K562 (cell line): ENCODE results near the gene CCSER2. TPM values are rescaled to one million over a fixed set of nuclear protein-coding genes. Genes with fewer than 3 reads are reported as not detected.

Source experiments
- BMI1 ChIP-seq: fragments of 150-350 bp; IDR thresholded peaks from 2 replicates; pipeline ENCODE4 v1.6.1; 2014; ENCODE audit warnings: low read length
- BRD4 ChIP-seq: fragments of 200-600 bp; sonication (generic); IDR thresholded peaks from 2 replicates; pipeline ENCODE4 v1.6.1; 2017; ENCODE audit warnings: inconsistent platforms
- ELF2 ChIP-seq: fragments of 250-450 bp; sonication (Bioruptor Pico); IDR thresholded peaks from 2 replicates; pipeline ENCODE4 v1.5.0; 2021; ENCODE audit warnings: mild to moderate bottlenecking
- ELK3 ChIP-seq: fragments of 450-650 bp; formaldehyde crosslinking; IDR thresholded peaks from 2 replicates; pipeline ENCODE4 v1.4.0; 2020; ENCODE audit warnings: mild to moderate bottlenecking
- GABPA ChIP-seq: fragments of 200-800 bp; sonication (Bioruptor generic); conservative IDR thresholded peaks from 2 replicates; pipeline ENCODE4 v1.6.1; 2016; ENCODE audit warnings: low read depth, missing genetic modification characterization, missing compliant biosample characterization
- HLTF ChIP-seq: fragments of 450-650 bp; IDR thresholded peaks from 2 replicates; pipeline ENCODE4 v1.6.1; 2016
- HOMEZ ChIP-seq: fragments of 250-450 bp; sonication (Bioruptor Pico); IDR thresholded peaks from 2 replicates; pipeline ENCODE4 v1.4.0; 2020; ENCODE audit warnings: mild to moderate bottlenecking, moderate library complexity
- ILF3 ChIP-seq: fragments of 450-650 bp; IDR thresholded peaks from 2 replicates; pipeline ENCODE4 v1.6.1; 2018; ENCODE audit warnings: antibody characterized with exemption, mild to moderate bottlenecking, moderate library complexity, borderline replicate concordance
- JUND ChIP-seq, 2 experiments: IDR thresholded peaks; 2 replicates in 1 of 2; 3 replicates in 1 of 2; pipeline ENCODE4 v1.6.1; 2011; ENCODE audit warnings: borderline replicate concordance in 2 of 2, low read depth in 2 of 2, low read length in 2 of 2, improper control_type of control experiment in 1 of 2, missing biosample characterization in 1 of 2, missing genetic modification characterization in 1 of 2, missing genetic modification reagents in 1 of 2
- MEF2D ChIP-seq: conservative IDR thresholded peaks from 2 replicates; pipeline ENCODE4 v1.6.1; 2016; ENCODE audit warnings: low read depth, missing genetic modification characterization, missing compliant biosample characterization
- PHF21A ChIP-seq: fragments of 450-650 bp; IDR thresholded peaks from 2 replicates; pipeline ENCODE4 v1.6.1; 2017; ENCODE audit warnings: low read depth, borderline replicate concordance
- PURB ChIP-seq: sonication (generic); formaldehyde crosslinking; IDR thresholded peaks from 2 replicates; pipeline ENCODE4 v1.9.0; 2021; ENCODE audit warnings: low read depth, mild to moderate bottlenecking, missing genetic modification reagents
- RBM34 ChIP-seq: fragments of 200-400 bp; formaldehyde crosslinking; IDR thresholded peaks from 2 replicates; pipeline ENCODE4 v1.6.1; 2018; ENCODE audit warnings: low read length, borderline replicate concordance; ENCODE audit not compliant: insufficient read depth
- SAP30 ChIP-seq: fragments of 200-600 bp; sonication (generic); IDR thresholded peaks from 2 replicates; pipeline ENCODE4 v1.6.1; 2012; ENCODE audit warnings: borderline replicate concordance, low read depth, mild to moderate bottlenecking, moderate library complexity, low read length, control low read depth, inconsistent platforms; ENCODE audit not compliant: insufficient read depth, poor library complexity, severe bottlenecking
- SMAD3 ChIP-seq: fragments of 450-650 bp; formaldehyde crosslinking; conservative IDR thresholded peaks from 2 replicates; pipeline ENCODE4 v1.4.0; 2020; ENCODE audit warnings: mild to moderate bottlenecking
- SNIP1 ChIP-seq: fragments of 450-650 bp; IDR thresholded peaks from 2 replicates; pipeline ENCODE4 v1.7.1; 2017; ENCODE audit warnings: low read depth, mild to moderate bottlenecking
- TCF15 ChIP-seq: fragments of 250-450 bp; sonication (Bioruptor Pico); IDR thresholded peaks from 2 replicates; pipeline ENCODE4 v1.8.0; 2022; ENCODE audit warnings: moderate library complexity, mild to moderate bottlenecking, inconsistent platforms
- XRCC5 ChIP-seq: fragments of 200-400 bp; formaldehyde crosslinking; IDR thresholded peaks from 2 replicates; pipeline ENCODE4 v1.6.1; 2017; ENCODE audit warnings: low read depth, mild to moderate bottlenecking, low read length
- ZBTB12 ChIP-seq: fragments of 250-450 bp; sonication (Bioruptor Pico); IDR thresholded peaks from 2 replicates; pipeline ENCODE4 v1.4.0; 2020
- ZKSCAN3 ChIP-seq: fragments of 250-450 bp; sonication (Bioruptor Pico); IDR thresholded peaks from 2 replicates; pipeline ENCODE4 v1.4.0; 2020
- ZNF24 ChIP-seq: fragments of 450-650 bp; IDR thresholded peaks from 2 replicates; pipeline ENCODE4 v1.6.1; 2016
- ZNF253 ChIP-seq: fragments of 250-450 bp; sonication (Bioruptor Pico); conservative IDR thresholded peaks from 2 replicates; pipeline ENCODE4 v1.6.1; 2021; ENCODE audit warnings: mild to moderate bottlenecking
- ZNF785 ChIP-seq: fragments of 250-450 bp; sonication (Bioruptor Pico); IDR thresholded peaks from 2 replicates; pipeline ENCODE4 v1.4.0; 2020; ENCODE audit warnings: mild to moderate bottlenecking
- polyA plus RNA-seq, 8 experiments: library from polyadenylated mRNA; depleted of rRNA in 4 of 8; stranded (reverse) in 5 of 8; unstranded in 3 of 8; fragments of >200 nt; fragmentation: Nextera tagmentation in 2 of 8; fragmentation: Illumina TruSeq in 1 of 8; extraction: Ambion mirVana in 2 of 8; extraction: Trizol in 1 of 8; gene quantifications; 2 replicates each; pipeline versions ENCODE4 v1.2.1 to v1.2.3, GENCODE V29; 2011 to 2014; ENCODE audit warnings: inconsistent platforms in 1 of 8, missing spikeins in 1 of 8
- total RNA-seq, 7 experiments: library from RNA; depleted of rRNA in 6 of 7; stranded (reverse); fragments of >200 nt in 6 of 7; fragmentation: Illumina TruSeq in 2 of 7; extraction: Trizol in 2 of 7; gene quantifications; 2 replicates each; pipeline versions ENCODE4 v1.2.1 to v1.2.3, GENCODE V29; 2011 to 2021; ENCODE audit warnings: low replicate concordance in 1 of 7

CCSER2 gene
- total and polyA plus RNA-seq, 9 of the 15 experiments (the other 6 are each of a cell fraction or from before 2014, with no cell fraction given): 2.7 to 15.1 (median 9.7) TPM

- TF ChIP-seq HOMEZ (CRISPR knock-in tag) (no peak), PURB (no peak), RBM34 (no peak), ZNF253 (CRISPR knock-in tag) (no peak), GABPA (tag) (peak; percentile 61; the same call in 1 of the 2 replicates), ILF3 (no peak; the same call in 1 of the 2 replicates), JUND (IDR thresholded peaks at IDR 0.05; ENCODE audit: borderline replicate concordance, low read depth, low read length) (peak; percentile 99), JUND (tag; IDR thresholded peaks at IDR 0.05; ENCODE audit: borderline replicate concordance, low read depth, low read length) (peak; percentile 98; the same call in 2 of the 3 replicates), SAP30 (peak; percentile 45), MEF2D (peak; percentile 79), PHF21A (peak; percentile 73; the same call in 1 of the 2 replicates), ZKSCAN3 (CRISPR knock-in tag) (no peak), SNIP1 (no peak), ZNF24 (no peak), BRD4 (no peak), ZBTB12 (CRISPR knock-in tag) (peak; percentile 75), BMI1 (no peak), HLTF (0 out of 2 replicates have a peak, but pooled peaks have one; percentile 68), ZNF785 (CRISPR knock-in tag) (no peak), XRCC5 (0 out of 2 replicates have a peak, but pooled peaks have one; percentile 19), ELK3 (CRISPR knock-in tag) (no peak), SMAD3 (CRISPR knock-in tag) (peak; percentile 96), ELF2 (CRISPR knock-in tag) (no peak), TCF15 (CRISPR knock-in tag) (no peak)
These were observed 34.8 kb upstream of the CCSER2 start (continued) for GRCh38 chr10:84293574-84294016.
